DOHH2 (cell line): ENCODE measurements around the gene TCF12.

Experiments
- CTCF ChIP-seq: fragments of 200-600 bp; sonication (generic); IDR thresholded peaks from one replicate; pipeline ENCODE4 v1.5.1; 2014; ENCODE audit warnings: antibody characterized with exemption, mild to moderate bottlenecking, low read depth, low read length; ENCODE audit not compliant: poor library complexity, severe bottlenecking
- EZH2phosphoT487 ChIP-seq: fragments of 200-600 bp; sonication (generic); IDR thresholded peaks from 2 replicates; pipeline ENCODE4 v1.6.1; 2017; ENCODE audit warnings: borderline replicate concordance, mild to moderate bottlenecking, antibody characterized with exemption, low read length, moderate library complexity, mixed read lengths

- TF ChIP-seq CTCF (no peak), EZH2phosphoT487 (no peak)
Observed at GRCh38 chr15:57245714-57246113, 327.3 kb downstream of the TCF12 start.
